WTC11 (cell line): Measurements from ENCODE around the gene KLF11.

Experiments
- CTCF ChIP-seq: fragments of 200-600 bp; IDR thresholded peaks from 2 replicates; pipeline ENCODE4 v1.8.0; 2022; ENCODE audit warnings: antibody characterized with exemption
- FOXJ3 ChIP-seq: sonication (generic); formaldehyde crosslinking; IDR thresholded peaks from 2 replicates; pipeline ENCODE4 v1.9.0; 2021; ENCODE audit warnings: missing genetic modification reagents, mild to moderate bottlenecking, borderline replicate concordance
- FOXK1 ChIP-seq: sonication (generic); formaldehyde crosslinking; IDR thresholded peaks from 2 replicates; pipeline ENCODE4 v1.8.0; 2022; ENCODE audit warnings: mild to moderate bottlenecking, moderate library complexity, missing genetic modification reagents
- NFE2L1 ChIP-seq: sonication (generic); formaldehyde crosslinking; IDR thresholded peaks from 2 replicates; pipeline ENCODE4 v1.8.1; 2023; ENCODE audit warnings: missing genetic modification reagents
- PREB ChIP-seq: sonication (generic); formaldehyde crosslinking; IDR thresholded peaks from 2 replicates; pipeline ENCODE4 v1.8.1; 2022; ENCODE audit warnings: mild to moderate bottlenecking, missing genetic modification reagents, moderate library complexity, borderline replicate concordance
- SMAD3 ChIP-seq: sonication (generic); formaldehyde crosslinking; IDR thresholded peaks from 2 replicates; pipeline ENCODE4 v1.8.0; 2022; ENCODE audit warnings: missing genetic modification reagents, mild to moderate bottlenecking, borderline replicate concordance
- SP1 ChIP-seq: sonication (generic); formaldehyde crosslinking; conservative IDR thresholded peaks from 2 replicates; pipeline ENCODE4 v1.8.1; 2022; ENCODE audit warnings: missing genetic modification reagents
- USF2 ChIP-seq: sonication (generic); formaldehyde crosslinking; IDR thresholded peaks from 2 replicates; pipeline ENCODE4 v1.8.1; 2023; ENCODE audit warnings: mild to moderate bottlenecking, missing genetic modification reagents, moderate library complexity
- ZNF425 ChIP-seq: fragments of 250-450 bp; sonication (Bioruptor Pico); conservative IDR thresholded peaks from 2 replicates; pipeline ENCODE4 v1.9.0; 2021; ENCODE audit warnings: mild to moderate bottlenecking

- TF ChIP-seq FOXK1 (CRISPR knock-in tag) (no peak), NFE2L1 (CRISPR knock-in tag) (no peak), CTCF (no peak), PREB (CRISPR knock-in tag) (no peak), SP1 (CRISPR knock-in tag) (no peak), ZNF425 (CRISPR knock-in tag) (no peak), USF2 (no peak), SMAD3 (CRISPR knock-in tag) (no peak), FOXJ3 (CRISPR knock-in tag) (no peak)
Measured at GRCh38 chr2:10075101-10075500, 31.8 kb downstream of the KLF11 start.
